ENCODE data around the gene RIMS4. TPM values are rescaled to one million over a fixed set of nuclear protein-coding genes. Genes with fewer than 3 reads are reported as not detected.
"Not testable (repeated sequence)": the region's sequence is repeated elsewhere in the genome, so short reads cannot be mapped to it uniquely, and the experiment has no call there.

RIMS4 gene
- total and polyA plus RNA-seq, 3 donors from 2014 or later: 29.7 to 72.1 (median 32.1) TPM

DNA sequence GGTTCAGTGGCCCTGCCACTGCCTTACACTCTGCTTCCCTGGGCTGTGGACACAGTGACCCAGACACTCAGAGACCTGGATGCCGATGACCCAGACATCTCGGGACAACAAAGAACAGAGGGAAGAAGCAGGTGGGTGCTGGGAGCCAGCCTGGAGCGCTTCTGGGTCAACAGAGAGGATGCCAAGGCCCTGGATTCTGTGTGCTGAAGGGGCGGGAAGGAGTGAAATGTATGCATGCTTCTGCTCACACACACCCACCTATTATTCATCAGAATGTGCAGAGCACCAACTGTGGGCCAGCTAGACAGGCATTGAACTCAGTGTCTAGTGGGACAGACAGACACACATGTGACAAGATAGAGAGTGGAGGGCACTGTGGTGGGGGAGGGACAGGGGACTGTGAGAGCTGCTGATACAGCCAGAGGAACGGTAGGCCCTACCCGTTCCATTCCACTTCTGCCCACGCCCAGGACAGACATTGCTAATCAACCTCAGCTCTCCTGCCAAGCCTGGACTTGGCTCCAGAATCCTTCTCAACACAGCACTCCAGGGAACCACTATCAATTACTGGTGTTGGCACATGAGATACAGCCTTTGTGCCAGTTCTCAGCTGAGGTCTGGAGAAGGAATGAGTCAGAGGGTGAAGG lies 44.5 kb downstream of the RIMS4 start:
- H3K9me3 ChIP-seq: no peaks in the 10 kb centered on the region
- peak overlapping the region in 1 of 2 donors; percentile 30 for H3K27ac ChIP-seq
- DNase-seq: peak; percentile 64
- 53 to 59% methylated on average over 7 of the region's 7 CpGs for WGBS, 2 donors
- no peak for TF ChIP-seq POLR2A (IDR thresholded peaks at IDR 0.05)
- TF ChIP-seq, protein P1, sequence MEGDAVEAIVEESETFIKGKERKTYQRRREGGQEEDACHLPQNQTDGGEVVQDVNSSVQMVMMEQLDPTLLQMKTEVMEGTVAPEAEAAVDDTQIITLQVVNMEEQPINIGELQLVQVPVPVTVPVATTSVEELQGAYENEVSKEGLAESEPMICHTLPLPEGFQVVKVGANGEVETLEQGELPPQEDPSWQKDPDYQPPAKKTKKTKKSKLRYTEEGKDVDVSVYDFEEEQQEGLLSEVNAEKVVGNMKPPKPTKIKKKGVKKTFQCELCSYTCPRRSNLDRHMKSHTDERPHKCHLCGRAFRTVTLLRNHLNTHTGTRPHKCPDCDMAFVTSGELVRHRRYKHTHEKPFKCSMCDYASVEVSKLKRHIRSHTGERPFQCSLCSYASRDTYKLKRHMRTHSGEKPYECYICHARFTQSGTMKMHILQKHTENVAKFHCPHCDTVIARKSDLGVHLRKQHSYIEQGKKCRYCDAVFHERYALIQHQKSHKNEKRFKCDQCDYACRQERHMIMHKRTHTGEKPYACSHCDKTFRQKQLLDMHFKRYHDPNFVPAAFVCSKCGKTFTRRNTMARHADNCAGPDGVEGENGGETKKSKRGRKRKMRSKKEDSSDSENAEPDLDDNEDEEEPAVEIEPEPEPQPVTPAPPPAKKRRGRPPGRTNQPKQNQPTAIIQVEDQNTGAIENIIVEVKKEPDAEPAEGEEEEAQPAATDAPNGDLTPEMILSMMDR (IDR thresholded peaks at IDR 0.05): no peak
- H3K36me3 ChIP-seq (ENCODE audit: low read depth, missing control alignments): no peaks in the 10 kb centered on the region
- H3K4me1 ChIP-seq: peaks cover 22% of the 10 kb centered on the region
- intact Hi-C loops (cut with DNase I; ENCODE audit: low total_unique reads): no loop called here
- H3K27me3 ChIP-seq: no peaks in the 10 kb centered on the region
- H3K4me3 ChIP-seq: no peak overlapping the region

DNA sequence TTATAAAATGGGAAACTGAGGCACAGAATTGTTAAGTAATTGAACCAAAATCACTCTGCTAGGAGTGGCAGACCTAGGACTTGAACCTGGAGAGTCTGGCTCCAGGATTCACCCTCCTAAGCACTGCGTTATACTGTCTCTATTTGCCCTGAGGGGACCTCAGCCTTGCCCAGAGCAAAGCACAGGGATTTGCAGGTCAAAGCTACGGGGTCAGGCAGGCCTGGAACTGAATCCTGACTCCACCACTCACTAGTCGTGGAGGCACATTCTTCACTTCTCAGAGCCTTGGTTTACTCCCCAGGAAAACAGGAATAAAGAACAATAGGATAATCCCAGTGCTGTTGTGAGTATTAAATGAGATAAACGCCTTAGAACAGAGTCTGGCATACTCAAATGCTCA lies 45.3 kb downstream of the RIMS4 start:
- intact Hi-C loops (cut with DNase I; ENCODE audit: low total_unique reads): no loop called here
- no peak for DNase-seq
- H3K27ac ChIP-seq: no peak overlapping the region
- no peaks in the 10 kb centered on the region for H3K9me3 ChIP-seq
- H3K36me3 ChIP-seq (ENCODE audit: low read depth, missing control alignments): no peaks in the 10 kb centered on the region
- H3K4me1 ChIP-seq: peaks cover 22% of the 10 kb centered on the region
- TF ChIP-seq, protein P1 (IDR thresholded peaks at IDR 0.05): no peak
- no peaks in the 10 kb centered on the region for H3K27me3 ChIP-seq
- 43 to 56% methylated on average over 4 of the region's 4 CpGs for WGBS, 2 donors
- no peak overlapping the region for H3K4me3 ChIP-seq

DNA sequence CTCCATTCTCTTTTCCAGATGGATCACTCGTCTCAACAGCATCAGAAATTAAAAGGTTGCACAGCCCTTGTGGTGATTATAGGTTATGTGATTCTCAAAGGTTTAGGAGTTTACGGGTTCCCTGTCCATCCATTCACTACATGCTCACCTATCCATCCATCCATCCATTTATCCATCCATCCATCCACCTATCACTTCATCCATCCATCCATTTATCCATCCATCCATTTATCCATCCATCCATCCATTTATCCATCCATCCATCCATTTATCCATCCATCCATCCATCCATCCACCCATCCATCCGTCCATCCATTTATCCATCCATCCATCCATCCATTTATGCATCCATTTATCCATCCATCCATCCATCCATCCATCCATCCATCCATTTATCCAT lies 46.5 kb downstream of the RIMS4 start:
- H3K9me3 ChIP-seq; DNase-seq; intact Hi-C loops (cut with DNase I; ENCODE audit: low total_unique reads); H3K36me3 ChIP-seq (ENCODE audit: low read depth, missing control alignments); H3K27me3 ChIP-seq; H3K27ac ChIP-seq; H3K4me3 ChIP-seq: not testable (repeated sequence)
- WGBS, 2 donors: 89 to 91% methylated on average over 3 of the region's 3 CpGs
- H3K4me1 ChIP-seq: peaks cover 22% of the 10 kb centered on the region

DNA sequence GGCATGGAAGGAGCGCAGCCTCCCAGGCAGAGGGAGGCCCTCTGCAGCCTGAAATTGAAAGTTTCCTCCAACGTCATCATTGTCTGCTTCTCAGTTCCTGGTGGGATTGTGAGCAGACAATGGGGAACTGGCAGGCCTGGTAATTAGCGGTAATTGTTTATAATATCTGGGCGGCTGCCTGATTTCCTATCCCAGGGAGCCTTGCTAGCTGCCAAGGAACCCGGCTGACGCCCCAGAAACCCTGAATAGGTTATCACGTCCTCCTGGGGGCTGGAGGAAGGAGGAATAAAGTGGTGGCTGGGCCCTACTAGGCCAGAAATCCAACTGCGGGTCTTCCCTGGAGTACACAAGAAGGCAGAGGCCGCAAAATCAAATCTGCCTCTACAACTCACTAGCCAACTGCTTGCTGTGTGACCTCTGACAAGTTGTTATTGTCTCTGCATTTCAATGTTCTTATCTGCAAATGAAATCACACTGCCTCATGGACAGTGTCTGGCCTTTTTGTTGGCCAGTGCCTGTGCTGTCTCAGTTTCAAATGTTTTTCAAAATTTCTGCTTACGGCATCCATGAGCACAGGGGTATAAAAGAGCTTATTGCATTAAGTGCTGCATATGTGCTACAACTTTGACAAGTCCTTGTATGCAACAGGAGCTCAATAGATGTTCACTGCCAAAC lies 47.7 kb downstream of the RIMS4 start:
- 47 to 68% methylated on average over 9 to 10 of the region's 10 CpGs for WGBS, 2 donors
- no peak for TF ChIP-seq POLR2A (IDR thresholded peaks at IDR 0.05)
- TF ChIP-seq, protein P1 (IDR thresholded peaks at IDR 0.05): no peak
- peak overlapping the region in 1 of 2 donors; percentile 19 for H3K27ac ChIP-seq
- H3K27me3 ChIP-seq: no peaks in the 10 kb centered on the region
- DNase-seq: no peak
- intact Hi-C loops (cut with DNase I; ENCODE audit: low total_unique reads): no loop called here
- H3K4me1 ChIP-seq: peaks cover 22% of the 10 kb centered on the region
- H3K4me3 ChIP-seq: no peak overlapping the region
- H3K9me3 ChIP-seq: no peaks in the 10 kb centered on the region
- H3K36me3 ChIP-seq (ENCODE audit: low read depth, missing control alignments): no peaks in the 10 kb centered on the region

DNA sequence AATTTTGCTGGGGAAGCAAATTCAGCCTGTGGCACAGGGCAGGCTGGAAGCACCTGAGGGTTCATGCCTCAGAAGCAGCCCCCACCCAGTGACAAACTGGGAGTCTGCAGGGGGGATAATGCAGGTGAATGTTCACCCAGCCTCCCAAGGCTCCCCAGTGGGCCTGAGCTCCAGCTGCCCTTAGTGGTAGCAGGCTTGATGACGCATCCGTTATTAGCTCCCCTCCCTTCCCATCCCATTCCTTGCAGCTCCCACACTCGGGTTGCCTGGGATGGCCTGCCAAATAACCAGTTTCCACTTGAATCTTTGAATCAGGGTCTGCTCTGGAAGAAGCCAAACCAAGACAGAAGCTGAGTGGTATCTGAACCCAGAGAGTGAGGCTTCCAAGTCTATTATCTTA lies 48.9 kb downstream of the RIMS4 start:
- no peak overlapping the region for H3K4me3 ChIP-seq
- no peaks in the 10 kb centered on the region for H3K9me3 ChIP-seq
- peaks cover 22% of the 10 kb centered on the region for H3K4me1 ChIP-seq
- intact Hi-C loops (cut with DNase I; ENCODE audit: low total_unique reads): no loop called here
- H3K36me3 ChIP-seq (ENCODE audit: low read depth, missing control alignments): no peaks in the 10 kb centered on the region
- H3K27ac ChIP-seq: no peak overlapping the region
- no peaks in the 10 kb centered on the region for H3K27me3 ChIP-seq
- TF ChIP-seq, protein P1 (IDR thresholded peaks at IDR 0.05): no peak
- no peak for TF ChIP-seq POLR2A (IDR thresholded peaks at IDR 0.05)
- no peak for DNase-seq
- 29 to 44% methylated on average over 3 of the region's 3 CpGs for WGBS, 2 donors

Data from testis (tissue), 3 donors.